Activated CD8-positive, alpha-beta memory T cell treated with anti-CD3 and anti-CD28 coated beads, Interleukin-2, amount 50 U/mL, for 24 hours (primary cell): Measurements from ENCODE around the gene NUB1.

ENCODE experiments used
- DNase-seq: peaks from one replicate; pipeline ENCODE4 v3.0.0-alpha.2; 2020; ENCODE audit errors: extremely low read depth

The NUB1 gene

GRCh38 chr7:151404216-151405011 lies 62.8 kb downstream of the NUB1 start:
- DNase-seq, result no peak

GRCh38 chr7:151405056-151405455 lies 63.4 kb downstream of the NUB1 start:
- no peak for DNase-seq

GRCh38 chr7:151405588-151405987 lies 64.0 kb downstream of the NUB1 start:
- DNase-seq, result no peak

- no peak for DNase-seq
These were observed 64.7 kb downstream of the NUB1 start for GRCh38 chr7:151406051-151406875.

GRCh38 chr7:151406886-151407583 lies 65.4 kb downstream of the NUB1 start:
- no peak for DNase-seq

- DNase-seq, result no peak
These were observed 66.9 kb downstream of the NUB1 start for GRCh38 chr7:151408498-151408838.

- DNase-seq, result no peak
These were observed 67.4 kb downstream of the NUB1 start for GRCh38 chr7:151408839-151409666.

GRCh38 chr7:151409667-151410404 lies 68.2 kb downstream of the NUB1 start, which contains the start of gene WDR86:
Gene WDR86, minus strand, starts transcription at chr7:151410038. Its CDS starts 449 bp downstream, at chr7:151409589.
- no peak for DNase-seq

GRCh38 chr7:151410405-151411390 lies 69.1 kb downstream of the NUB1 start:
- DNase-seq, result no peak

GRCh38 chr7:151411551-151411950 lies 69.9 kb downstream of the NUB1 start:
- DNase-seq, result no peak

- no peak for DNase-seq
These were observed 70.7 kb downstream of the NUB1 start for GRCh38 chr7:151412318-151412717.

GRCh38 chr7:151413241-151413640 lies 71.6 kb downstream of the NUB1 start:
- DNase-seq, result no peak

- no peak for DNase-seq
These were observed 73.9 kb downstream of the NUB1 start for GRCh38 chr7:151415375-151416105.

- DNase-seq, result no peak
These were observed 74.7 kb downstream of the NUB1 start for GRCh38 chr7:151416112-151416940.

GRCh38 chr7:151416941-151417315 lies 75.3 kb downstream of the NUB1 start:
- no peak for DNase-seq

- no peak for DNase-seq
These were observed 78.5 kb downstream of the NUB1 start for GRCh38 chr7:151420144-151420543.

GRCh38 chr7:151422212-151422611 lies 80.6 kb downstream of the NUB1 start:
- no peak for DNase-seq

GRCh38 chr7:151423226-151423625 lies 81.6 kb downstream of the NUB1 start:
- no peak for DNase-seq
